Transverse colon (tissue), 4 donors: Measurements from ENCODE around the gene PCDHGA2.

Experiments
- EP300 ChIP-seq: sonication (generic); formaldehyde crosslinking; IDR thresholded peaks from one replicate; pipeline ENCODE4 v1.6.1; 2017; ENCODE audit warnings: antibody characterized with exemption, low read depth
- POLR2A ChIP-seq: fragments of 450-650 bp; IDR thresholded peaks from one replicate; pipeline ENCODE4 v1.6.1; 2016; ENCODE audit warnings: antibody characterized with exemption, mild to moderate bottlenecking, moderate library complexity
- POLR2AphosphoS5 ChIP-seq, 3 donors: sonication (generic); formaldehyde crosslinking; IDR thresholded peaks; one replicate each; pipeline ENCODE4 v1.6.1; 2016; ENCODE audit warnings: antibody characterized with exemption in 3 of 3
- TF ChIP-seq, protein P1 (sequence below), 5 experiments: fragments of 200-600 bp in 3 of 5; fragments of 450-650 bp in 2 of 5; sonication (generic) in 3 of 5; IDR thresholded peaks; 1 replicate in 2 of 5; 2 replicates in 3 of 5; pipeline ENCODE4 v1.5.1; 2016 to 2017; ENCODE audit warnings: antibody characterized with exemption in 5 of 5, inconsistent platforms in 3 of 5, mild to moderate bottlenecking in 2 of 5, moderate library complexity in 1 of 5

DNA sequence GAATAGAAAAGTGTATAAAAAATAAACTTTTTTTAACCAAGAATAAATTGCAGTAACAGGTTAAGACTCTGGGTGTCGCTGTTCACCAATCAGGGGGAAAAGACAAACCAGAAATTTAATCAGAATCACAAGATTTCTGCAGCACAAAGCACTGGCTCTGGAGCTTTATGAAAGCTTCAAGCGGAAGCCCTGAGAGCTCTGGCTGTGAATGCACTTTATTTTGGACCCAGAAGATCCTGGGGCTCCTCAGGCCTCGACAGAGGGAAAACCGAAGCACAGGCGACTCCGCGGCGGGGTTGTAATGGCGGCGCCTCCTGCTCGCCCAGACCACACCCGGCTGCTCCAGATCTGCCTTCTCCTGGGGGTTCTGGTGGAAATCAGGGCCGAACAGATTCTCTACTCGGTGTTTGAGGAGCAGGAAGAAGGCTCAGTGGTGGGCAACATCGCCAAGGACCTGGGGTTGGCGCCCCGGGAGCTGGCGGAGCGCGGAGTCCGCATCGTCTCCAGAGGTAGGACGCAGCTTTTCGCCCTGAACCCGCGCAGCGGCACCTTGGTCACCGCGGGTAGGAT, 16.4 kb downstream of the PCDHGA2 start, which contains the start of gene PCDHGA4:
- TF ChIP-seq POLR2A (no peak), EP300 (no peak), POLR2AphosphoS5 (IDR thresholded peaks at IDR 0.05) (no peak)
- TF ChIP-seq, protein P1, sequence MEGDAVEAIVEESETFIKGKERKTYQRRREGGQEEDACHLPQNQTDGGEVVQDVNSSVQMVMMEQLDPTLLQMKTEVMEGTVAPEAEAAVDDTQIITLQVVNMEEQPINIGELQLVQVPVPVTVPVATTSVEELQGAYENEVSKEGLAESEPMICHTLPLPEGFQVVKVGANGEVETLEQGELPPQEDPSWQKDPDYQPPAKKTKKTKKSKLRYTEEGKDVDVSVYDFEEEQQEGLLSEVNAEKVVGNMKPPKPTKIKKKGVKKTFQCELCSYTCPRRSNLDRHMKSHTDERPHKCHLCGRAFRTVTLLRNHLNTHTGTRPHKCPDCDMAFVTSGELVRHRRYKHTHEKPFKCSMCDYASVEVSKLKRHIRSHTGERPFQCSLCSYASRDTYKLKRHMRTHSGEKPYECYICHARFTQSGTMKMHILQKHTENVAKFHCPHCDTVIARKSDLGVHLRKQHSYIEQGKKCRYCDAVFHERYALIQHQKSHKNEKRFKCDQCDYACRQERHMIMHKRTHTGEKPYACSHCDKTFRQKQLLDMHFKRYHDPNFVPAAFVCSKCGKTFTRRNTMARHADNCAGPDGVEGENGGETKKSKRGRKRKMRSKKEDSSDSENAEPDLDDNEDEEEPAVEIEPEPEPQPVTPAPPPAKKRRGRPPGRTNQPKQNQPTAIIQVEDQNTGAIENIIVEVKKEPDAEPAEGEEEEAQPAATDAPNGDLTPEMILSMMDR (IDR thresholded peaks at IDR 0.05): peak in 3 of 5 experiments; percentile 16 to 27 (median 23)
